C4-2B (cell line): ENCODE measurements around the gene TSPAN31.

Source experiments
- ZFX ChIP-seq: fragments of 450-650 bp; IDR thresholded peaks from 2 replicates; pipeline ENCODE4 v1.6.1; 2017
- TF ChIP-seq, protein P1 (sequence below): fragments of 450-650 bp; conservative IDR thresholded peaks from 2 replicates; pipeline ENCODE4 v1.5.1; 2017; ENCODE audit warnings: mild to moderate bottlenecking

GRCh38 chr12:57724936-57725740, 19.7 kb upstream of the TSPAN31 start:
- TF ChIP-seq, protein P1, sequence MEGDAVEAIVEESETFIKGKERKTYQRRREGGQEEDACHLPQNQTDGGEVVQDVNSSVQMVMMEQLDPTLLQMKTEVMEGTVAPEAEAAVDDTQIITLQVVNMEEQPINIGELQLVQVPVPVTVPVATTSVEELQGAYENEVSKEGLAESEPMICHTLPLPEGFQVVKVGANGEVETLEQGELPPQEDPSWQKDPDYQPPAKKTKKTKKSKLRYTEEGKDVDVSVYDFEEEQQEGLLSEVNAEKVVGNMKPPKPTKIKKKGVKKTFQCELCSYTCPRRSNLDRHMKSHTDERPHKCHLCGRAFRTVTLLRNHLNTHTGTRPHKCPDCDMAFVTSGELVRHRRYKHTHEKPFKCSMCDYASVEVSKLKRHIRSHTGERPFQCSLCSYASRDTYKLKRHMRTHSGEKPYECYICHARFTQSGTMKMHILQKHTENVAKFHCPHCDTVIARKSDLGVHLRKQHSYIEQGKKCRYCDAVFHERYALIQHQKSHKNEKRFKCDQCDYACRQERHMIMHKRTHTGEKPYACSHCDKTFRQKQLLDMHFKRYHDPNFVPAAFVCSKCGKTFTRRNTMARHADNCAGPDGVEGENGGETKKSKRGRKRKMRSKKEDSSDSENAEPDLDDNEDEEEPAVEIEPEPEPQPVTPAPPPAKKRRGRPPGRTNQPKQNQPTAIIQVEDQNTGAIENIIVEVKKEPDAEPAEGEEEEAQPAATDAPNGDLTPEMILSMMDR: no peak
- TF ChIP-seq ZFX: no peak
